GM06990 (cell line): ENCODE data around the gene ABHD11.
"Not testable (repeated sequence)": the region's sequence is repeated elsewhere in the genome, so short reads cannot be mapped to it uniquely, and the experiment has no call there.

ENCODE experiments used
- DNase-seq: peaks from one replicate; pipeline ENCODE4 v3.0.0-alpha.2; 2011; ENCODE audit not compliant: insufficient read length; ENCODE audit errors: extremely low read depth
- H3K27me3 ChIP-seq: replicated peaks from 2 replicates; pipeline ENCODE4 v1.6.0; 2011; ENCODE audit warnings: low read length; ENCODE audit not compliant: control insufficient read depth, insufficient read depth
- H3K36me3 ChIP-seq: 2 replicates; pipeline ENCODE4 v1.5.1; 2011; ENCODE audit warnings: low read length; ENCODE audit not compliant: control insufficient read depth, insufficient read depth
- H3K4me3 ChIP-seq: replicated peaks from 2 replicates; pipeline ENCODE4 v1.5.1; 2011; ENCODE audit warnings: low read depth, mild to moderate bottlenecking, control low read depth, low read length
- CTCF ChIP-seq: IDR thresholded peaks from 2 replicates; pipeline ENCODE4 v1.5.1; 2011; ENCODE audit warnings: low read length, control low read depth, mild to moderate bottlenecking, inconsistent platforms; ENCODE audit not compliant: insufficient read depth, poor library complexity, severe bottlenecking

The ABHD11 gene

GRCh38 chr7:73716318-73716890 lies 22.2 kb downstream of the ABHD11 start:
- H3K4me3 ChIP-seq, result no peak overlapping the region
- H3K27me3 ChIP-seq, result no peaks in the 10 kb centered on the region

GRCh38 chr7:73715648-73716317 lies 22.8 kb downstream of the ABHD11 start:
- TF ChIP-seq CTCF, result no peak
- no peaks in the 10 kb centered on the region; the same call in 1 of the 2 replicates for H3K36me3 ChIP-seq
- no peak for DNase-seq
- H3K4me3 ChIP-seq, result no peak overlapping the region
- no peaks in the 10 kb centered on the region for H3K27me3 ChIP-seq

More at GRCh38 chr7:73716318-73716890, 22.2 kb downstream of the ABHD11 start:
- H3K36me3 ChIP-seq, result no peaks in the 10 kb centered on the region; the same call in 1 of the 2 replicates
- TF ChIP-seq CTCF, result no peak
- no peak for DNase-seq

GRCh38 chr7:73713319-73713718 lies 25.3 kb downstream of the ABHD11 start:
- DNase-seq, H3K27me3 ChIP-seq, H3K36me3 ChIP-seq, H3K4me3 ChIP-seq: not testable (repeated sequence)

- H3K27me3 ChIP-seq, result no peaks in the 10 kb centered on the region
- no peaks in the 10 kb centered on the region; the same call in 1 of the 2 replicates for H3K36me3 ChIP-seq
- no peak for DNase-seq
- TF ChIP-seq CTCF, result no peak
- no peak overlapping the region for H3K4me3 ChIP-seq
These were observed 25.8 kb downstream of the ABHD11 start for GRCh38 chr7:73712773-73713172.

GRCh38 chr7:73708961-73709549 lies 29.5 kb downstream of the ABHD11 start:
- Histone ChIP-seq H3K36me3 (no peaks in the 10 kb centered on the region), H3K27me3 (no peaks in the 10 kb centered on the region), H3K4me3 (no peak overlapping the region)
- DNase-seq, result no peak
- TF ChIP-seq CTCF, result no peak

GRCh38 chr7:73707045-73707631 lies 31.5 kb downstream of the ABHD11 start:
- DNase-seq, result no peak
- Histone ChIP-seq H3K4me3 (no peak overlapping the region), H3K36me3 (no peaks in the 10 kb centered on the region; the same call in 1 of the 2 replicates), H3K27me3 (no peaks in the 10 kb centered on the region)
- TF ChIP-seq CTCF, result no peak
